ES-I3 (cell line): ENCODE measurements around the gene HOXC12.

Experiments used
- H3K36me3 ChIP-seq: 2 replicates; pipeline ENCODE4 v1.6.1; 2013; ENCODE audit warnings: mild to moderate bottlenecking, low read length, control low read depth, moderate library complexity; ENCODE audit not compliant: insufficient read depth
- H3K4me1 ChIP-seq: 2 replicates; pipeline ENCODE4 v1.6.1; 2013; ENCODE audit warnings: mild to moderate bottlenecking, control low read depth, low read length; ENCODE audit not compliant: insufficient read depth
- H3K9ac ChIP-seq: 2 replicates; pipeline ENCODE4 v1.6.1; 2013; ENCODE audit warnings: low read depth, mild to moderate bottlenecking, low read length, moderate library complexity
- H3K9me3 ChIP-seq: 2 replicates; pipeline ENCODE4 v1.6.1; 2013; ENCODE audit warnings: mild to moderate bottlenecking, low read length, moderate library complexity; ENCODE audit not compliant: control insufficient read depth, insufficient read depth

Gene HOXC12

GRCh38 chr12:53954694-53955035 is at the start of gene HOXC12:
Gene HOXC12, plus strand, starts transcription at chr12:53954903. Its CDS starts 27 bp downstream, at chr12:53954930.
- no peak within 1 kb of the TSS for H3K9ac ChIP-seq
- no peaks in the 10 kb centered on the region for H3K36me3 ChIP-seq
- H3K9me3 ChIP-seq, result no peaks in the 10 kb centered on the region
- H3K4me1 ChIP-seq, result peaks cover 10% of the 10 kb centered on the region; the same call in 1 of the 2 replicates

- Histone ChIP-seq H3K36me3 (no peaks in the 10 kb centered on the region), H3K9ac (no peak overlapping the region), H3K4me1 (no peaks in the 10 kb centered on the region), H3K9me3 (no peaks in the 10 kb centered on the region)
Measured at GRCh38 chr12:53907103-53907502, 47.6 kb upstream of the HOXC12 start.

- no peaks in the 10 kb centered on the region for H3K4me1 ChIP-seq
- H3K36me3 ChIP-seq, result no peaks in the 10 kb centered on the region
- no peak overlapping the region for H3K9ac ChIP-seq
Measured at GRCh38 chr12:53916788-53917655, 37.7 kb upstream of the HOXC12 start.

GRCh38 chr12:53924521-53925405 is 29.9 kb upstream of the HOXC12 start:
- Histone ChIP-seq H3K9ac (no peak overlapping the region), H3K9me3 (no peaks in the 10 kb centered on the region), H3K36me3 (no peaks in the 10 kb centered on the region), H3K4me1 (0 out of 2 replicates have a peak, but pooled peaks cover 3% of the 10 kb centered on the region)

More at GRCh38 chr12:53916788-53917655, 37.7 kb upstream of the HOXC12 start:
- H3K9me3 ChIP-seq, result no peaks in the 10 kb centered on the region

- H3K36me3 ChIP-seq, result no peaks in the 10 kb centered on the region
- H3K9me3 ChIP-seq, result no peaks in the 10 kb centered on the region
- no peak overlapping the region for H3K9ac ChIP-seq
- H3K4me1 ChIP-seq, result 0 out of 2 replicates have a peak, but pooled peaks cover 3% of the 10 kb centered on the region
Measured at GRCh38 chr12:53927220-53928029, 27.3 kb upstream of the HOXC12 start.

GRCh38 chr12:53928054-53928835 is 26.5 kb upstream of the HOXC12 start:
- Histone ChIP-seq H3K4me1 (0 out of 2 replicates have a peak, but pooled peaks cover 3% of the 10 kb centered on the region), H3K9ac (no peak overlapping the region), H3K36me3 (no peaks in the 10 kb centered on the region), H3K9me3 (no peaks in the 10 kb centered on the region)

- H3K4me1 ChIP-seq, result 0 out of 2 replicates have a peak, but pooled peaks cover 3% of the 10 kb centered on the region
- H3K9me3 ChIP-seq, result no peaks in the 10 kb centered on the region
- no peaks in the 10 kb centered on the region for H3K36me3 ChIP-seq
- H3K9ac ChIP-seq, result no peak overlapping the region
Measured at GRCh38 chr12:53929527-53929926, 25.2 kb upstream of the HOXC12 start.

- Histone ChIP-seq H3K9me3 (no peaks in the 10 kb centered on the region), H3K9ac (no peak overlapping the region), H3K4me1 (0 out of 2 replicates have a peak, but pooled peaks cover 3% of the 10 kb centered on the region)
Measured at GRCh38 chr12:53930591-53931255, 24.0 kb upstream of the HOXC12 start.

GRCh38 chr12:53931844-53932581 is 22.7 kb upstream of the HOXC12 start:
- Histone ChIP-seq H3K4me1 (0 out of 2 replicates have a peak, but pooled peaks cover 3% of the 10 kb centered on the region), H3K9me3 (no peaks in the 10 kb centered on the region), H3K9ac (no peak overlapping the region), H3K36me3 (no peaks in the 10 kb centered on the region)

More at GRCh38 chr12:53930591-53931255, 24.0 kb upstream of the HOXC12 start:
- no peaks in the 10 kb centered on the region for H3K36me3 ChIP-seq

- Histone ChIP-seq H3K9ac (no peak overlapping the region), H3K9me3 (no peaks in the 10 kb centered on the region), H3K36me3 (no peaks in the 10 kb centered on the region), H3K4me1 (no peaks in the 10 kb centered on the region)
Measured at GRCh38 chr12:53932915-53933314, 21.8 kb upstream of the HOXC12 start.

GRCh38 chr12:53935383-53936341 is 19.0 kb upstream of the HOXC12 start:
- H3K36me3 ChIP-seq, result no peaks in the 10 kb centered on the region
- no peak overlapping the region for H3K9ac ChIP-seq
- H3K4me1 ChIP-seq, result no peaks in the 10 kb centered on the region
- H3K9me3 ChIP-seq, result no peaks in the 10 kb centered on the region
